ENCODE results near the gene KCNK13.
"Not testable (repeated sequence)": the region's sequence is repeated elsewhere in the genome, so short reads cannot be mapped to it uniquely, and the experiment has no call there.

KCNK13 gene

DNA sequence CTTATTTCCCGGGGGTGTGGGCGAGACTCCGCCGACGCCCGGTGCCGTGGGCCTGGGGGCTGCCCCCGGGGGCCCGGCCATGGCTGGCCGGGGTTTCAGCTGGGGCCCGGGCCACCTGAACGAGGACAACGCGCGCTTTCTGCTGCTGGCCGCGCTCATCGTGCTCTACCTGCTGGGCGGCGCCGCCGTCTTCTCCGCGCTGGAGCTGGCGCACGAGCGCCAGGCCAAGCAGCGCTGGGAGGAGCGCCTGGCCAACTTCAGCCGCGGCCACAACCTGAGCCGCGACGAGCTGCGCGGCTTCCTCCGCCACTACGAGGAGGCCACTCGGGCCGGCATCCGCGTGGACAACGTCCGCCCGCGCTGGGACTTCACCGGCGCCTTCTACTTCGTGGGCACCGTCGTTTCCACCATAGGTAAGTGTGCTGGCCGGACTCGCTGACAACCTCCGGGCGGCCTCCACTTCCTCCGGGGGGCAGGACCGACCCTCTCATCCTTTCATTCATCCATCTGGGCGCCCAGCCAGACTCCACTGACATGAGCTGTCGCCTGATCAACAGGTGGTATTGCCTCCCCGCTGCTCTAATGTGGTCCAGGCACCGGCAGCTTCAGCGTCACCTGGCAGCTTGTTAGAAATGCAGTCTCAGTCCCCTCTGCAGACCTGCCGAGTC, 467 bp downstream of the KCNK13 start:
- no peak for DNase-seq

DNA sequence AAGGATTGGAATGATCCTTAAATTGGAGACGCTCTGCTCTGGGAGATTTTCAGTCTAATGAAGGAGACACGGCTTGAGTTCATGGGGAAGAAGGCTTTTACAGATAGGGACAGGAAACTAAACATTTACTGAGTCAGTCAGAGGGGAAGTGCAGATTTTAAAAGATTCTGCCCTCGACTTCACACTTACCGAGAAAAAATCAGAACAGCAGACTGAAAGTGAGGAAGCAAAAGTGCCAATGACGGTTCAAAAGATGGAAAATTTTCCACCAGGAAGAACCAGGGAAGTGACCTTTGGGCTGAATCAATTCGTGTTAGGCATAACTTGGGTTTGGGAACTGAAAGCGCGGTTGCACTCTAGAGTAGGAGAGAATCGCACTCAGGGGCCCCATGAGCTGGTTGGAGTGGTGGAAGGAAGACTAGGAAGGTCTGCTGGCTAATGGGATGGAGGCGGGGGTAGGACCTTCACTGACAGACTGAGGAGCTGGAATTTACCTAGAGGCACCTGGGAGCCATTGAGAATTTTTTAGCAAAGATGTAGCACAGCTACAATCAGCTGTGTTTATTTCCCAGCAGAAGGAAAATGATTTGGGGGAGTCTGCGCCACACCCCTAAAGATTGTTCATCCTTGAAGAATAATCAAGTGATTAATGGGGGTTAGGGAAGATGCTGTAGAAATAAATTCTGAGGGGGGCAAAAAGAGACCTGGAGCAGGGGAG, 1.2 kb downstream of the KCNK13 start:
- DNase-seq: no peak

DNA sequence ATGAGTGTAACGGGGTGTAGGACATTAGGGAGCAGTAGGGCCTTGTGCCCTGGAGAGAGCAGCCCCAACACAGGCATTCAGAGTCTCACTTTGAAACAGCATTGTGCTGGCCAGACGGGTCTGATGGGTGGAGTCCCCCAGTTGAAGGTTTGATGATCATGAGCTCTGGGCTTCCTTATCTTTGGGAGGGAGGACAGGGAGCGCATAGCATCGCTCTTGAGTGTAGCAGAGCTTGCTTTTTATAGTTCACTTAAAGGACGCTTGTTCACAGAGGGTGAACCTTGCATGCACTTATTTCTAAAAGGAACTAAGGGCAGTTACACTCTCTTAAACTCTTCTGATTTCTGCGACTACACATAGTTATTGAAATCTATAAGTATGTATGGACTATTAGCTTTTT, 10.6 kb downstream of the KCNK13 start:
- DNase-seq: no peak

DNA sequence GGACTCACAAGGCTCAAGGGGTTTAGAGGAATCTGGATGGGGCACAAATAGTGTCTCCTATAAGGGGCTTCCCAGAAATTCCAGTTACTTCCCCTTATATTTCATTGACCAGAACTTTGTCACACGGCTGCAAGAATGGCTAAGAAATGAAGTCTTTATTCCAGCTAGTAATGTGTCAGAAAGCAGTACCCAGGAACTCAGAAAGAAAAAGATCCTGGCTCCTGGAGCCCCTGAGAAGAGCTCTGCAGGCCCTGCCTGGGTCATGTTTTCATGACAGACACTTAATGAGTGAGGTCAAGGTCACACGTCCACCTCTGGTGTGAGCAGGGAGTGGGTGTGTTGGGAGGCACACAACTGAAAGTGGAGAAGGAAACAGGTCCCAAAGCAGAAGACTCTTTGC, 17.8 kb downstream of the KCNK13 start:
- DNase-seq: no peak

DNA sequence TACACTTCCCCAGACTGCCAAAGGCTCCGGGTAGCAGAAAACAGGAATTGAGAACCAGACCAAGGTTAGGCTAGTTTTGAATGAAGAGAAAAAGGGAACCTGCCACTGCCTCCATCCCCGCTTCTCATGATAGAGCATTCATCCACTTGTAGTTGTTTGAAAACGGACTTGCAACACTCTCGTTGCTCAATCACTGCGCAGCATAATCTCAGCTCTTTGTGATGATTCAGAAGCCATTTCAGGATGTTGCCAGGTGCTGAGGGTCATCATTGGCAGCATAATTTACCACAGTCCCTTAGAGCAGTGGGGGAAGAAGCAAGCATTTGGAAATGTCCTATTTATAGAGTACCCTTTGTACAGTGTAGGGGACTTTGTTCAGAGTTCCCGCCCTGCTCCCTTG, 25.6 kb downstream of the KCNK13 start:
- DNase-seq: peak; percentile 50

GRCh38 chr14:90088176-90088575, 26.4 kb downstream of the KCNK13 start:
- no peak for DNase-seq

DNA sequence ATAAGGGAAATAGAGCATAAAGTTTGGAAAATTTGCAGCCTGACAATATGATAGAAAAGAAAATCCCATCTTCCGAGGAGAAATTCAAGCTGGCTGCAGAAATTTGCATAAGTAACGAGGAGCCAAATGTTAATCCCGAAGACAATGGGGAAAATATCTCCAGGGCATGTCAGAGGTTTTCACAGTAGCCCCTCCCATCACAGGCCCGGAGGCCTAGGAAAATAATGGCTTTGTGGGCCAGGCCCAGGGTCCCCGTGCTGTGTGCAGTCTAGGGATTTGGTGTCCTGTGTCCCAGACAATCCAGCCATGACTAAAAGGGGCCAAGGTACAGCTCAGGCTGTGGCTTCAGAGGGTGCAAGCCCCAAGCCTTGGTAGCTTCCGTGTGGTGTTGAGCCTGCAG, 27.7 kb downstream of the KCNK13 start:
- DNase-seq: not testable (repeated sequence)

DNA sequence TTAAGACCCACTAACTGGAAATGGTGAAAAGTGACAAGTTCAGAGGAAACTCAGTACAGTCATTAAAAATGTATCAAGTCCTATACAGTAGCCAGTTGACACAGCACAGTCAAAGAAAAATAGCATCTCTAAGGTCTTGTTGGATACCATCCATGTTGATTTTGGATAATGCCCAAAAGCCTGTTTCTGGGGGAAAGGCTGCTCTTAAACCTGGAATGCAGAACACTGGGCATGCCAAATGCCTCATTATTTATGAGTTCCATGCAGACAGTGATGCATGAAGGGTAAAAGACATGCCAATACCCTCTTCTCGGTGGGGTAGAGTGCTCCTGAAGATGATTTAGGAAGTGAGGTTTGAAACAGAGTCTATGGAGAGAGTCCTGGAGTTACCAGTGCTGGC, 29.6 kb downstream of the KCNK13 start:
- peak; percentile 86 for DNase-seq

DNA sequence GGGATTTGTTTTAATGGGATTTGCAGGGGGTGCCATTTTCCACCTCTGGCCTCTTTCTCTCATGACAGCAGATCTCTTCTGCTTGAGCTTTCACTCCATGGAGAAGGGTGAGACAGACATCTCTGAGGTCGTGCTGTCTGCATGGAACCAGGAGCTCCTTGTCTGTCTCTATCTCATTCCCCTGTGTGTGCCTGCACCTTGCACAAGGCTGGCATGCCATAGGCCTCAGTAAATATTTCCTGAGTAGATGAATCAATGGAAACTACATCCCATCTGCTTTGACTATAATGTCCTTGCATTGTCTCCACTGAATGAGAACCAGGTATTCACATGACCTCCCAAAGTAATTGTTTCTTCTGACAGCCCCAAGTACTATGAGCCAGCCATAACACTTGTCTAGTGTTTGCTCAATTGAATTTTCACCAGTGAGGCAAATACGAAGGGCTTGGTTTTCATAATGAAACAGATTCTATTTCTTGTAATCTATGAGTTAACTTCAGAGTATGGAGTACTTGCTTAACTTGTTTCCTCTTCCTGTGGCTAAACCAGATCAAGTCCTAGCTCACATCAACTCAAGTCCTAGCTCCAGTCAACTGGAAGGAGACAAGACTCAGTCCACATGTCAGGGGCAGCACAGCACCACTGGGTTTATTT, 32.3 kb downstream of the KCNK13 start:
- no peak for DNase-seq

GRCh38 chr14:90095096-90095495, 33.3 kb downstream of the KCNK13 start:
- no peak for DNase-seq

GRCh38 chr14:90096566-90096965, 34.8 kb downstream of the KCNK13 start:
- no peak for DNase-seq

DNA sequence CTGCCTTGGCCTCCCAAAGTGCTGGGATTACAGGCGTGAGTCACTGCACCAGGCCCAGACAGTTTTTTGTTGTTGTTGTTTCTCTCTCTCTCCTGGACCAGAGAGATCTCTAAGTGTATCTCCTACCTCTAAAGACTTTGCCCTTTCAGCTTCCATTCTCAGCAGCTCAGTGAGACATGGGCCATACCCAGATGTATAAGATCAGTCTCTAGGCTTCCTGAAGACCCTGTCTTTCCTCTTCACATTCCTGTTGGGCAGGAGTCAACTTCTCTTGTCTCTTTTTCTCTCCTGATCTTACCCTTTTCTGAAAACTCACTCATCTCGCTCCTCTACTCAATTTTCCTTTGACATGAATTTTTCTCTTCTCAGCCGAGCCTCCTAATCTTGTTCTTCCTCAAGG, 42.0 kb downstream of the KCNK13 start:
- no peak for DNase-seq

GRCh38 chr14:90105756-90106155, 44.0 kb downstream of the KCNK13 start:
- DNase-seq: no peak

GRCh38 chr14:90107789-90108188, 46.0 kb downstream of the KCNK13 start:
- no peak for DNase-seq

- no peak for DNase-seq
Measured at GRCh38 chr14:90109858-90110257, 48.1 kb downstream of the KCNK13 start.

DNA sequence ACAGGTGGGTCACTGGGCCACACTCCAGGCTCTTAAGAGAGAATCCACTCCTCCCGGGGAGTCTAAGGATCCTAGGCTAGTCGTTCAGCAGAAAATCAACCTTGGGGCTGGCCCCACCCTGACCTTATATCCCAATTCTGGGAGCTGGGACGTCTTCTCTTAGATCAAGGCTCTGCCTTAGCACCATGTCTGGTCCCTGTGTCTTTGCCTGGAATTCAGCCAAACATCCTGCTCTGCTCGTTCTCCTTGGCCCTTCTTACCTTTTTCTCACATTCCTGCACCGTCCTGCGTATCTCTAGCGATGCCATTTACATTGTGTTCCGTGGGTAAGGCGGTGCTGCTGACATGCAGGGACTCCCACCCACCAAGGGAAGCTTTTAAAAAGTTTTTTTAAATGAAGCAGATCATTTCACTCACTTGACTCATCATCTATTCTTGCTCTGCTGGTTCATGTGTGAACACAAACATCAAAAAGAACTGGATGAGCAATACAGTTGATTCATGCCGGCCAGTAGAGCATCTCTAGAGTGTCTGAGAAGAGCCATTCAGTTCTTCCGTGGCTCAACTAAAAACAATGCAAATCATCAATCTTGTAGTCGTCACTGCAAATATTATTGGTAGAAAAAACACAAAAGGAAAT, 50.2 kb downstream of the KCNK13 start:
- peak; percentile 87 for DNase-seq

GRCh38 chr14:90114554-90114953, 52.8 kb downstream of the KCNK13 start:
- no peak for DNase-seq

GRCh38 chr14:90115780-90116179, 54.0 kb downstream of the KCNK13 start:
- no peak for DNase-seq

DNA sequence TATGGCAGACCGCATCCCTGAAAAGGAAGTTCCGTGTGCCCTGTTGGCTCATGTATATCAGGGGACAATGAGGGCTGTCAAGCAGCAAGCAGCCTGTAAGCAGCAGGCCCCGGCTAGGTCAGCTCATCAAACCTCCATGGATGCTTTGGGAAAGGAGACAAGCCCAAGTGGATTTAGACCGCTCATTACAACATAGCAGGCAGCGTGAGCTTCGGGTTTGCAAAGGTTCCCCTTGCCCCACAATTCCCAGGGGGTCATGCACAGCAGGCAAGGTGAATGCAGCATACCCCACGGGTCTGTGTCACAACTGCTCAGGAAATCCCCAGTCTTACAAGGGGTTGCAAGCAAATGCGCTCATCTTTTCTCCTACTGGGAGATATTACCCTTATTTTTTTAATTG, 54.6 kb downstream of the KCNK13 start:
- DNase-seq: no peak

GRCh38 chr14:90118027-90118426, 56.2 kb downstream of the KCNK13 start:
- DNase-seq: no peak

- DNase-seq: no peak
Measured at GRCh38 chr14:90126260-90126659, 64.5 kb downstream of the KCNK13 start.

DNA sequence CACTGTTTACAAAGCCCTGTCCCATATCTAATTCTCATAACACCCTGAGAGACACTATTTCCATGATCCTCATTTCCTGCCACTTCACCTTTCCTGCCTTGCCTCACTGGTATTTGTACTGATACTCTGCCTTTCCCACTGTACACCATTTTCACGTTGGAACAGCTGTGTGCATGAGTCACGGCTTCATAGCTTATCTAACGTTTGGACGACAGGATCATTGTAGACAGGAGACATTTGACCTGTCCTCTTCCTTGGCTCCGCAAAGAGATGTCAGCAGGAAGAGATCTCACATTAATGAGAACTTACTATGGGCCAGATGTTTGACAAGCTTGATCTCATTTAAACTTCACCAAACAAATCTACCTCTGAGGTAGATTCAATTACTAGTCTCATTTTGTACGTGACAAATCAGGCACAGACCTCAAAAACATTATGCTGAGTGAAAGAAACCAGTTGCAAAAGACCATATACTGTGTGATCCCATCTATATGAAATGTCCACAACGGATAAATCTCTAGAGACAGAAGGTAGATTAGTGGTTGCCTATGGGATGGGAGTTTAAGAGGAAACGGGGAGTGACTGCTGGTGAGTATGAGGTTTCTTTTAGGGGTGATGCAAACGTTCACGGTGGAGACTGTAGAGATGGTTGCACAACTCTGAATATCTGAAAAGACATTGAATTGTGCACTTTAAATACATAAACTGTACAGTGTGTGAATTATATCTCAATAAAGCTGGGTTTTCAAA, 71.2 kb downstream of the KCNK13 start:
- DNase-seq: no peak

DNA sequence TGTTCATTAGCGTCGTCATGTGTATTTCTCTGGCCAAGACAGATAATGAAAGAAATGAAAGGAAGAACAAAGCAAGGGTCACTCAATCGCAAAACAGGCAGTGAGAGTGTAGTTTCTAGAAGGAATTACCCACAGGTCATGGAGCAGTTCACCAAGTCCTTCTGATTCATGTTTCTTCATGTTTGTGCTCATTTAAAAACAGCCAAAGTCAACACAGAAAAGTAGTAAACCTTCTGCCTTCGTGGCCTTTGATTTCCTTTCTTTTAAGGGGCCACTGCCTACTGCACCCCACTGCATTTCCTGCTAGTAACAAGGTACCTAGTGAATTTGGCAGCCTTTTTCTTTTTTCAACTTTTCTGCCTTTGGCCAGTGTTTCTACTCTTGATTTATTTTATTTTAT, 75.1 kb downstream of the KCNK13 start:
- no peak for DNase-seq
